ENCODE results near the gene WDR7.

The WDR7 gene

GRCh38 chr18:57035590-57035989 lies 384.4 kb downstream of the WDR7 start:
- peak; percentile 15 for DNase-seq (ENCODE audit: low spot score)

DNA sequence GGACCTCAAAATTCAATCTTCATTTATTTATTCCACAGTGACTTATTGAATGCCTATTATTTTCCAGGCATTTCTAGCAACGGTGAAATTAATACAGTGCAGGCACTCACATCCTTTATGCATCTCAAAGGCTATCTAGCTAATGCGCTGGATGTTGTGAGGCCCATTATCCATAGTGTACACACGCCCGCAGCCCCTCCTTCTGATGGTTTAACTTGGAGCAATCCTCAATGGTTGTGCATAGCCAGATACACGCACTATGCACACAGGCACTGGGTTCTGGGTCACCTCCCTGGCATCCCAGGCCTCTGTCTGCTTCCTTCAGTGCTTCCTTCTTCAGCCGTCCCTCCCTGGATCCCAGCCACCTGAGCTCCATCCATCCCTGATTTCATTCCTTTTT lies 387.2 kb downstream of the WDR7 start:
- DNase-seq (ENCODE audit: low spot score), result no peak

GRCh38 chr18:57040175-57040574 lies 389.0 kb downstream of the WDR7 start:
- DNase-seq (ENCODE audit: low spot score), result no peak

DNA sequence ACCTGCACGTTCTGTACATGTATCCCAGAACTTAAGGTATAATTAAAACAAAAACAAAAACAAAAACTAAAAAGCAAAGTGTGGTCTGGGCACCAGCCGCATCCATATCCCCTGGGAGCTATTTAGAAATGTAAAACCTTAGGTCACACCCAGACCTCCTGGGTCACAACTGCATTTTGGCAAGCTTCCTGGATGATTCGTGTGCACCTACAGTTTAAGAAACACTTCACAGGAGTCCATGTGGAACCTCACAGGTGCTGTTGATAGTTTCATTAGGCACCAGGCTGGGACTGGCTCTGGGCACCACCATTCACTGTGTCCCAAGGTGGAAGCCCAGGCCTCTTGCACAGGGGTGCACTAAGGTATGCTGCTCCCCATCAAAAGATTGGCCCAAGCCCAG lies 392.1 kb downstream of the WDR7 start:
- no peak for DNase-seq (ENCODE audit: low spot score)

DNA sequence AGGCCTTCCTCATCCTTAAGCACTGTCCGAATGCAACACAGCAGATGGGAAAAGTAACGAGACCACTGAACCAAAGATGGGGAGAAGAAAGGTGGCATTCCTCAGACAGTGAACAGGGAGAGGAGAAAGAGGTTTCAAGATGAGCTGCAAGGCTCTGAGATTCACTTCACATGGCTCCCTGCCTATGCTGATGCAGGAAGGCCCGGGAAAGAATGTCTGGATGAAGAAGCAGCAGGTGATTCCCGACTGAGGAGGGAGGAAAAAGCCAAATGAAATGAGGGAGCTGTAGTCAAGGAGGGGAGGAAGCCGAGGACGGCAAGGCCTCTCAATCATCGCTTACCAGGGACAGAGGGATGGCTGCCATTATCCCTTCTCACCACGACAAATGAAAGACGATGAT lies 397.2 kb downstream of the WDR7 start:
- peak; percentile 15 for DNase-seq (ENCODE audit: low spot score)

DNA sequence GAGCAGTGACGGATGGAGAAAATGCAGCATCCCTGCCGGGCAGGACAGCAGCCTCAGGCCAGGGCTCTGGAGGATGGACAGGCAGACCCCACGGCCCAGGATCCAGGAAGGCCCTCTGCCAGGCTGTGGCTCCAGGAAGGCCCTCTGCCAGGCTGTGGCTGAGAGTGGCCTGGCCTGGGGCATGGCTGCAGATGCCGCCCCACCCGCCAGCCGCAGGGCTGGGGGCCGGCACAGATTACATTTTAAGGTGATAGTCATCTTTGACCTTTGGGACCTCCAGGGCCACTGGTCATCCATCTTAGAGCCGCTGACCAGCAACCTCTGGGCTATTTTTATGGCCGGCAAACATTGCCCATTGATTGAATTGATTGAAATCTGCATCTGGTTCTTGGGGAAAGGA lies 397.7 kb downstream of the WDR7 start:
- DNase-seq (ENCODE audit: low spot score), result no peak

GRCh38 chr18:57050310-57050949 lies 399.3 kb downstream of the WDR7 start:
- DNase-seq (ENCODE audit: low spot score), result no peak

DNA sequence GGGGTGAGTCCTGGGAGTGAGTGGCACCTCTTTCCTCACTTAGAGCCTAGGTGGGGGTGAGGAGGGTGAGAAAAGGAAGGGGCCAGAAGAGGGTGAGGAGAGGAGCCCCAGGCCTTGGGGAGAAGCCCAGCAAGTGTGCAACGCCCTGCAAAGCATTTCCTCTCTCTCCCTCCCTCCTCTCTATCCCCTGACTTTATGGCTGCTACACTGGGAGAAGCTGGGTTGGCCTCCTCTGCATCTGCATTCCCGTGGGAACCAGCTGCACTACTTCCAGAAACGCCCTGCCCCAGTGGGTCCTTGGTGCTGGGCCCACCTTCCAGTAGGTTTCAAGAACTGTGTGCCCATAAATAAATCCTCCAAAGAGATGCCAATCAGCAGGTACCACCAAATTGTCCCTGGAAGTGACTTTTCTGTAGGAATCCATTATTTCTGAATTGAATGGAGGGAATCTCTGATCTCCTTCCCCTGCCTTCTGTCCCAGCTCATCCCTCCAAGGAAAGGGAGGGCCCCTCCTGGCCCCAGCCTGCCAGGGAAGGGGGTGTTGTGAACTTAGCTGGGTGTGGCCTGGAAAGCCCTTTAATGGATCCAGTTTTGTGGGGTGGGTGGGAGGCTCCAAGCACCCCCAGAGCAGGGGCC lies 400.0 kb downstream of the WDR7 start:
- no peak for DNase-seq (ENCODE audit: low spot score)

- DNase-seq (ENCODE audit: low spot score), result peak; percentile 68
These were observed 400.5 kb downstream of the WDR7 start for GRCh38 chr18:57051657-57052044.

GRCh38 chr18:57052173-57052572 lies 401.0 kb downstream of the WDR7 start:
- DNase-seq (ENCODE audit: low spot score), result no peak

GRCh38 chr18:57052759-57053158 lies 401.6 kb downstream of the WDR7 start:
- DNase-seq (ENCODE audit: low spot score), result no peak

DNA sequence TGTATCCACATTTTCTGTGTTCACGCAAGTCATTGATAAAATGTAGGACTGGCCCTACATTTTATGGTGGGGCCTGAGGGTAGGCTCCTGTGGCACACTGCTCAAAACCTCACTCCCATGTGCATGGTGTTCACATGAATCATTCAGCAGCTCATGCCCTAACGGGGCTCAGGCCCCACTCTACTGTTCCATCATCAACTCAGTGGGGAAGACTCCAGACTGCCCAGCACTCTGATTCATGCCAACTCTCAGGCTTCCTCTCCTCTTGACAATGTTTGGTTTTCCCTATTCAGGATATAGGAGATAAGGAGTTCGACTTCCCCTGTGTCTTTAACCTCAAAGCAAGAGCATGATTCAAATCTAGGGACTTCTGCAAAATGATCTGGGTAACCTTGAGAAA lies 403.7 kb downstream of the WDR7 start:
- no peak for DNase-seq (ENCODE audit: low spot score)

DNA sequence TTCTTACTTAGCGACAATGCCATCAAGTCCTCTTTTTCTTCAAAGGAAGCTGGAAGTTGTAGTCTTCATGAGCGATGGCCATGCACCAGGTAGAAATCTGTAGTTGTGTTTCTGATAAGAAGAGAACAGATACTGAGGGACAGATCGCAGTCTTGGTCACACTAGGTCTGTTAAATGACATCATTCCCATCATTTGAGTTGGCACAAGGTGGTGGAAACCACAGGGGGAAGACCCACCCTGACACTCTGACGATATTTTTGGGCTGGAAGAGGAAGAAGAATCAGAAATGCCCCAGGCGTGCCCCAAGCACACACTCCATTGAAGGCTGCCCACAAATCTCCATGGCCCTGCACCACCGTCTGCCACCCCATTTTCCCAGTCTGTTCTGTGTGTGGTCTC lies 406.7 kb downstream of the WDR7 start:
- no peak for DNase-seq (ENCODE audit: low spot score)

DNA sequence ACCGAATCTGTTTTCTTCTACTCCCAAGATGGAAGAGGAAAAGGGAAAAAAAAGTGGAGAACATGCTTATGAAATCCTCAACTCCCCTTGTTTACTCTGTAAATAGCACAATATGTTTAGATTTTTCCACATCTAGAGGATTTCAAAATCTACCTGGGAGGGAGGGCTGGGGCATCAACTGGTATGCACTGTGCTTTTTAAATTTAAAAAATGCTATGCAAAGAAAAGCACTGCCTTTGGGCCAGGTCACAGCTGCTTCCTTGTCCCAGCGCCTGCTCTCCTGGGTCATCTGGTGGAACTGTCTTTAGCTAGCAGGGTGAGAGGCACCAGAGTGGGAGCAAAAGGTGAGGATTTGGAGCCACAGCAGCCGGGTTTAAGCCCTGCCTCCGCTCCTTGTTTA lies 407.6 kb downstream of the WDR7 start:
- no peak for DNase-seq (ENCODE audit: low spot score)

GRCh38 chr18:57059366-57059765 lies 408.2 kb downstream of the WDR7 start:
- DNase-seq (ENCODE audit: low spot score), result no peak

DNA sequence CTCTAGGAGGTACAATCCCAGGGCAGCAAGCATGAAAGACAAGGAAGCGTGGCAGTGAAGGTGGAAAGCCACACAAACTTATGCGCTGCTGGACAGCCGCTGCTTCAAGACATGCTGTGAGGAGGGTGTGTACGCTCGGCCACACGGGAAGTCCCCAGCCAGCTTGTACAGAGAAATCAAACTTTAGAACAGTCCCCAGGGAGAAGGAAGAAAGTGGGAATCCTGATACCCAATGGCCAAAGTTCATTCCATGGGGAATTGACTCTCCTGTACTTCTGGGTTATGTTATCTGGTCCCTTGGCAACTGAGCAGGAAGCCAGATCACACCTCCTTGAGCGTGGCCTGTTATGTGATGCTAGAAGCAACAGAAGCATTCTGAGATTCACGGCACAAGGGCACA lies 409.7 kb downstream of the WDR7 start:
- peak; percentile 27 for DNase-seq (ENCODE audit: low spot score)

DNA sequence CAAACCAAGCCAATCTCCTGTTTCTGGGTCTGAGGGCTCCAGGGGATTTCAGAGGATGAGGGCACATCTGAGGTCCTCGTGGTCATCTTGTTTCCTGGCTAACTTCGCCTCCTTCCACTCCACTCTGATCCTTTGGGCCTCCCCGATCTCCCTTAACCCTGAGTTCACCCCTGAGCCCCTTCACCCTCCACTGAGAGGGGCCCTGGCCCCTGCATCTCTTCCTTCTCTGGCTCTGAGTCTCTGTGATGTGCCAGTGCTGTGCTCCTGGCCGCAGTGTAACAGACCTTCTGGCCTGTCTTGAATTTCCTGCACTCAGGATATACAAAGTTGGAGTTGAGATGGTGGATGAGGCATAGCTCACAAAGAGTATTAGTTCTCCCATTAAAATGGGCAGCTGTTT lies 411.0 kb downstream of the WDR7 start:
- DNase-seq (ENCODE audit: low spot score), result no peak

DNA sequence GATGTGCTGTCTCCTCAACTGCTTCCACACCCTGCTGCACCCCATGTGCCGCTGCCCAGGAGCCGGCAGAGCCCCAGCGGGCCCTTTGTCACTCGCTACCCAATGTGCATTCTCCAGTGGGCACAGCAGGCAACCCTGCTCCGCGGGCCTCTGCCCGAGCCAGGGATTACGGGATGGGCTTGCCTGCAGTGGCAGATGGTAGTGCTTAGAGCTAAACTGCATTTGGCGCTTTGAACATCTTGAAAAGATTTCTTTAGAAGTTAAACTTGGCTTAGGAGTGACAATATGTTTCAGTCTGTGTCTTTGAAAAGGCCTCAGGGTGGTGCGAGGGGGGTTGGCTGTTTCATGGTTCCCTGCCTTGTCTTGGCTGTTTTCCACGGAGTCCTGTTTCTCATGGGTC lies 411.7 kb downstream of the WDR7 start:
- DNase-seq (ENCODE audit: low spot score), result no peak

DNA sequence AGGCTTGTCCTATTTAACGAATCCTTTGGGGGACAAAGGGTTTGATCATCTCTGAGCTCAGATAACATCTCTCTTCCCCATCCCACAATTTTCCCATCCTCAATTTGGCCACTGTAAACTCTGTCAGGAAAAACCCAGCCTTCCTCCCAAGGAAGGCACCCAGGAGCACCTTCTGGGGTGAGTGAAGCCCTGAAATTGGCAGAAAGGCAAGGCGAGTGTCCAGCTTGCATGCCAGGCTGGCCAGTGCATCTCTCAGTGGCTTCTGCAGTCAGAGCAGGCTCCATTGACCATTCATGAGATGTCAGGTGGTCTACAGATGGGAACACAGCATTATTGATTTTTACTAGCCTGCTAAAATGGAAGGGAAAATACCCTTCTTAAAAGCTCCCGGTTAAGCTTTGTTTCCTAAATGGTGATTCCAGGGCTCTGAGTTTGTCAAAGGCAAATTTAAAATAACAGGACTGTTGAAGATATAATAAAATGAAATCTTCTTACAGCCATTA lies 412.5 kb downstream of the WDR7 start:
- no peak for DNase-seq (ENCODE audit: low spot score)

GRCh38 chr18:57073501-57074187 lies 422.5 kb downstream of the WDR7 start:
- no peak for DNase-seq (ENCODE audit: low spot score)

GRCh38 chr18:57075716-57076400 lies 424.7 kb downstream of the WDR7 start:
- no peak for DNase-seq (ENCODE audit: low spot score)

DNA sequence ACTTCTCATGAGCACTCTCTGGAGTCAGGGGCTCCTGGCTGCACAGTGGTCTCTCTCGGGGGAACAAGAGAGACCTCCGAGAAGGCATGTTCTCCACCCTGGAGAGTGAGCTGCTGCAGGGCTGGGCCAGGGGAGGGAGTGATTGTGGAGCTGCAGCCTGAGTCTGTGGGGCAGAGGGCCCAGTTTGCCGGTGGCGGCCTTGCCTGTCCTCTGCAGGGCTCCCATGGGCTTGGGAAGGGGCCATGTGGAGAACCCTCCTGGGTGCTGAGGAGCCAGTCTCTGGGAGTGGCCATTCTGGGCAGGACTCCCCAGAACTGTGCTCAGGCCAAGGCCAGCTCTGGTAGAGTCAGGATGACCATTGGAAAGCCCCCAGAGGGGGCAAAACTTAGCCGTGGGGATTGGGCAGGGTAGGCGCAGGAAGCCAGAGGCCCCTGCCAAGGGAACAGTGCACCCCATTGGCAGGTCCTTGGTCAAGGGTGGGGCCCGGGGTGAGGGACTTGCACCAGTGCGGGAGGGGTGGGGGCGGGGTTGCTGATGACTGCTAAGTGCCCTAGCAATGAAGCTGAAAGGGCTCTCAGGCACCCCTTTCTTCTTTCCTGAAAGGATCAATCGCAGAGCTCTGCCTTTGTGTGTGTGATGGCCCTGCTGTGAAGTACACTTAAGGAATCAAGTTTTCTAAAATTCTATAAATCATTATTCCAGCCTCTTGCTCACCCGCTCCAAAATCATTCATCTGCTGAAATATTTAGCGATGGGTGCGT lies 426.0 kb downstream of the WDR7 start:
- no peak for DNase-seq (ENCODE audit: low spot score)
